ENCODE measurements around the gene GRAMD1C.

GRAMD1C gene

GRCh38 chr3:113952921-113953320 lies 114.3 kb downstream of the GRAMD1C start:
- DNase-seq (ENCODE audit: low read depth): no peak

- no peak for DNase-seq (ENCODE audit: low read depth)
Measured at GRCh38 chr3:113953677-113954076, 115.1 kb downstream of the GRAMD1C start.

DNA sequence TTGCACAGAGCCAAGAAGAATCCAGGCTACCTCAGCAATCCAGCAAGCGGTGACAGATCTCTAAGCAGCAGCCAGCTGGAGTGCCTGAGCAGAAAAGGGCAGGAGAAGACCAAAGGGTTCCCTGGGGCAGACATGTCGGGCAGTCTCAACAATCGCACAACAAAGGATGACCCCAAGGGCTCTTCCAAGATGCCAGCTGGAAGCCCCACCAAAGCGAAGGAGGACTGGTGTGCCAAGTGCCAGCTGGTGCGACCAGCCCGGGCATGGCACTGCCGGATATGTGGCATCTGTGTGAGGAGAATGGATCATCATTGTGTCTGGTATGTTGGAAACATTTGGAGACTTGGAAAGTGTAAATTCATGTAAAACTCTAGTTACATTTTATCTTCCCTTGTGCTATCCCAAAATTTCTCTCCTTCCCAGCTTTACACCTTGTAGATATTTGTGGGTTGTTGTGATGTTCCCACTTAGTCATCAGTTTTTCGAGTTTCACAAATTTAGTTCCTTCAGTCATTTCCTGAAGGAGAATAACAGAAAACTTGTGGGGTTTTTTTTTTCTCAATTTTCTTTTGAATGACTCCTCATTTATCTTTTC lies 115.6 kb downstream of the GRAMD1C start:
- DNase-seq (ENCODE audit: low read depth): no peak

GRCh38 chr3:113963879-113964278 lies 125.3 kb downstream of the GRAMD1C start:
- DNase-seq (ENCODE audit: low read depth): no peak

DNA sequence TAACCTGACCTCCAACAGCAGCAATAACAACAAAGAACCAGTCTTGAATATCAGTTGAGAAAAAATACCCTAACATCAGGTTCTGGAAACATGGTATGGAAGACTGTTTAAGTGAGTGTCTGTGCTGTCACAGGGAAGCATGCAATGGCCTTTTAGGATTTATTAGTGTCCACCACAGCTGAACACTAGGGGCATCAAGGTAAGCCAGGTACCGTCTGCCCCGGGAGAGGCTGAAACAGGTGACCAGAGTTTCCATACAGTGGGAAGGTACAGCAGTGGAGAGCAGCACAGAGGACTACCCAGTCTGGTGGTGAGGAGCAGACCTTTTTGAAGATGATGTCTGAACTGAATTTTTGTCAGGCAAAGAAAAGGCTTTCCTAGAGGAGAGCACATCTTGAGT lies 127.6 kb downstream of the GRAMD1C start:
- DNase-seq (ENCODE audit: low read depth): no peak

DNA sequence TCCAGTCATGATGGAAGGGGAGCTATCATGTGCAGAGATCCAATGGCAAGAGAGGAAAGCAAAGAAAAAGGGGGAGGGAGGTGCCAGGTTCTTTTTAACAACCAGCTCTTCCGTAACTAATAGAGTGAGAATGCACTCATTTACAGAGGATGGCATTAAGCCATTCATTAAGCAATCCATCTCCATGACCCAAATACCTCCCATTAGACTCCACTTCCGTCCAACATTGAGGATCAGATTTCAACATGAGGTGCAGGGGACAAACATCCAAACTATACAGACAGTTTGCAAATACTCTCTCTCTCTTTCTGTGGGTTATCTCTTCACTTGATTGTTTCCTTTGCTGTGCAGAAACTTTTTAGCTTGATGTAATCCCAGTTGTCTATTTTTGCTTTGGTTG lies 130.4 kb downstream of the GRAMD1C start:
- DNase-seq (ENCODE audit: low read depth): no peak

DNA sequence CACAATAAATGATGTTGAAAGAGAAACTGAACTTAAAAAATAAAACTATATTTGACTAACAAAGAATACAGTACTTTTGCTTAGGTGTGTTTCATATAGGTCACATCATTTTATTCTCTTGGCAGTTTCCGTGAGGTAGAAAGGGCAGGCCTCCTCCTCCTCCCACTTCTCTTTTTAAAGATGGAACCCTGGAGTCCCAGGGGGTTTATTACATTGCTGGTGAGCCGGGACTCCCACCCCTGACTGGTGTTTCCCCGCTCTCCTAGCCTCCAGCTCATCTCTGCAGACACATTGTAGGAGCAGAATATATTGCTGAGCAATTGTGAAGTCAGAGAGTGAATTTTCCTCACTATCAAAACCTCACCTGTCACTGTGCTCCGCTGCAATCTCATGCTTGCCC lies 139.2 kb downstream of the GRAMD1C start:
- no peak for DNase-seq (ENCODE audit: low read depth)

DNA sequence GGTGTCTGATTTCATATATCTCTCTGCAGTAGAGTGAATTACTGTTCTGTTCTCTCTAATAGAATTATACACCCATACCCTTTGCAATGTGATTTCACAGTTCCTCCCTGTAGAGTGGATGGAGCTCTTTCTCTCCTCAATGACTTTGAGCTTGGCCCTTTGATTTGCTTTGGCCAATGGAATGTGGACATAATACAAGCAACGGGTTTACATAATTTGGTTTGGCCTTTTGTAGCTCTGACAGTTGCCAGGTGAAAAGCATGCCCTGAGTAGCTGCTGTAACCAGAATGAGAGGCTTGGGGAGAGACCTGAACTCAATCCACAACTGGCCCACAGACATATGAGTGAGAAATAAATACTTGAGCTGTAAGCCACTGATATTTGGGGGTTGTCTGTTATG lies 141.3 kb downstream of the GRAMD1C start:
- DNase-seq (ENCODE audit: low read depth): no peak

DNA sequence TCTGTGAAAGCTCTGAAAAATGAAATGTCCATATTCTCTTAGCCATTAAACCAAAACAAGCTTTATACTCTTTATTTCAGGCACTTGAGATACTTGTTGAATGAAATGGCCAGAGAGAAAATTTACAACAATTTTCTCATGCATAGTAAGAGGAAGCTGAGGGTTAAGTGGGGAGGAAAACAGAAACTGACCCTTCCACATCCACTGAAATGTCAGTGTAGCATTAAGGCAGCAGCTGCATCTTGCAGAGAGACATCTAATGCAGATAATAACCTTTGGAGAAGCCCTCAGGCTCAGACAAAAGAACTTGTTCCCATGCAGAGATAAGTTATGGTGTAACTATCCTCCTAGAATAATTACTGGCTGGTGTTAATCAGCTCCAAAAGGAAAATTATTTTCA lies 143.2 kb downstream of the GRAMD1C start:
- DNase-seq (ENCODE audit: low read depth): no peak

GRCh38 chr3:113983544-113983943 lies 145.0 kb downstream of the GRAMD1C start:
- no peak for DNase-seq (ENCODE audit: low read depth)

DNA sequence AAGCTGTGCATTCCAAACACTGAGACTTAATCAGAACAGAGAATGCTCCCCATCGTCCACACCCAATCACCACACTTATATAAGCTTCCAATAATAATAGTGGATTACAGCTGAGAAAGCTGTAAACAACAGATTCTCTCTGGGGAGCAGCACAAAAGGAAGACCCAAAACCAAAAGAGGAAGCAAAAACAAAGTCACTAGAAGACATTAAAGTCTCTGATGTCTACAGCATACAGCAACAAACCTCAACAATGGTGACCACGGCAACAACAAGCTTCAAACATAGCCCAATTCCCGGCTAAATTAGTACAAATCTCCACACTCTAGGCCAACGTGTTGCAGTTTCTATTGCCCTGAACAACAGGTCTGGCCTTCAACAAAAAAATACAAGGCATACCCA lies 147.0 kb downstream of the GRAMD1C start:
- no peak for DNase-seq (ENCODE audit: low read depth)
